ENCODE results near the gene TSSK2.
A peak's percentile ranks its signal among the peaks of the same experiment; 100 is the strongest.

- no peak for TF ChIP-seq EZH2 (IDR thresholded peaks at IDR 0.05; ENCODE audit: low read depth, low read length, severe bottlenecking)
- no peak for TF ChIP-seq CTCF (IDR thresholded peaks at IDR 0.05; ENCODE audit: control extremely low read depth in 1 of 3, insufficient read depth in 1 of 3, low read depth in 1 of 3, low read length in 3 of 3)
- TF ChIP-seq RBBP5 (IDR thresholded peaks at IDR 0.05; ENCODE audit: borderline replicate concordance, low read depth, low read length), result peak; percentile 87; the same call in 1 of the 2 replicates
- TF ChIP-seq USF2 (IDR thresholded peaks at IDR 0.05; ENCODE audit: low read length), result no peak
- TF ChIP-seq POLR2A (IDR thresholded peaks at IDR 0.05; ENCODE audit: control extremely low read depth in 1 of 2, low read depth in 2 of 2, low read length in 2 of 2), result peak in 1 of 2 experiments; percentile 42; a peak in 1 of 3 replicates
- no peak for TF ChIP-seq EP300 (IDR thresholded peaks at IDR 0.05; ENCODE audit: borderline replicate concordance in 1 of 2, low read depth in 2 of 2, low read length in 2 of 2)
Measured at GRCh38 chr22:19122143-19122751, 8.9 kb upstream of the TSSK2 start, which contains the start of gene DGCR2.

Measured in H1 (cell line).